Stimulated activated naive CD8-positive, alpha-beta T cell treated with anti-CD3 and anti-CD28 coated beads, Interleukin-15, Interleukin-2, amounts not matched to agents 100 ng/mL and 50 ng/mL, for 24 hours (primary cell): ENCODE results near the gene GRAMD1B.
"Not testable (repeated sequence)": the region's sequence is repeated elsewhere in the genome, so short reads cannot be mapped to it uniquely, and the experiment has no call there.

Experiments used
- H3K27ac Mint-ChIP-seq: one replicate; pipeline ENCODE4 v1.8.0; 2021; ENCODE audit warnings: mild to moderate bottlenecking, mixed read lengths
- H3K27me3 Mint-ChIP-seq: one replicate; pipeline ENCODE4 v1.8.0; 2021; ENCODE audit warnings: mixed read lengths
- H3K36me3 Mint-ChIP-seq: one replicate; pipeline ENCODE4 v1.8.0; 2021; ENCODE audit warnings: low read depth, mixed read lengths
- H3K4me1 Mint-ChIP-seq: one replicate; pipeline ENCODE4 v1.8.0; 2021; ENCODE audit warnings: low read depth, mixed read lengths
- H3K4me3 Mint-ChIP-seq: one replicate; pipeline ENCODE4 v1.8.0; 2021; ENCODE audit warnings: mild to moderate bottlenecking, mixed read lengths
- H3K9me3 Mint-ChIP-seq: one replicate; pipeline ENCODE4 v1.8.0; 2021; ENCODE audit warnings: mixed read lengths

The GRAMD1B gene

DNA sequence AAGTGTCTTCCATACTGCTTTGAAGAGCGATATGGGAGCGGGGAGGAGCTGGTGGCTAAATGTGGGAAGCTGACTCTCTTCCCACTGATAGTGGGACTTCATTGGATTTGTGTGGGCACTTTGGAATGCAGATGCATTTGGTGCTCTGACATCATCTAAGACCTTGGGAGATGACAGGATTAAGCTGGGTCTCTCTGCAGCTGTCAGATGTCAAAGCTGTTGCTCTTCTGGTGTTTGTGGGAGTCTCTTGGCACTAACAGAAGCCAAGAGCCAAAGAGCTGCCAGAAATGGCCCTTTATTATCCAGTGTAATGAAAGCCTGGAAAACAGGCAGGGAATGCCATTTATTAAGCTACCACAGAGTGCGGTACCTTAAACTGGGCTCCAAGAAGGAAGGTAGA is 20.6 kb downstream of the GRAMD1B start:
- no peak overlapping the region for H3K4me3 Mint-ChIP-seq
- H3K27me3 Mint-ChIP-seq, result no peaks in the 10 kb centered on the region
- H3K4me1 Mint-ChIP-seq, result peaks cover 77% of the 10 kb centered on the region
- no peak overlapping the region for H3K27ac Mint-ChIP-seq
- no peaks in the 10 kb centered on the region for H3K9me3 Mint-ChIP-seq
- H3K36me3 Mint-ChIP-seq, result peaks cover 16% of the 10 kb centered on the region

DNA sequence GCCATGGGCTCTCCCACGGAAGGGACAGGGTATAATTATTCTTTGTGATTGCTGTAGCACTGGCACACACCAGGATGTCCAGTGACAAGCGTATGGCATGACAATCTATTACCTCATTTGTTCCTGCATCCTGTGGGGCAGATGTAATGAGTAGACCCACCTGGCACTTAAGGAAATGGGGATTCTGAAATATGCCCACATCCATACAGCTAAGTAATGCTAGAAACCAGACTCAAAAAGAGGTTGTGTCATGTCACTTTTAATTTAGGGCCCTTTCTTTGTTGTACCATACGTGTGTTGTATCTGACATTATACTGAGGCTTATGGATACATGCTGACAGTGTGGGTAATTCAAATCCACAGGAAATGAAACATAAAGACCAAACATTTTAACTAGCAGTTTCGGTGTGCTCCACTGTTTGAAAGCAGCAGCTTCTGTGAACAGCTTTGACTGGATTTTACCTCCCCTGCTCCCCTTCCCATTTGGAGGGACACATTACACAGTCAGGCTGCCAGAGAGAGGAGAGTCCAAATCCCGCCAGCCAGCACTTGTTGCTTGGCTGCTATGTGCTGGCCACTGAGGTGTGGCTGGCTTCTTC is 21.2 kb downstream of the GRAMD1B start:
- no peaks in the 10 kb centered on the region for H3K27me3 Mint-ChIP-seq
- peak overlapping the region; percentile 68 for H3K27ac Mint-ChIP-seq
- peak overlapping the region; percentile 36 for H3K4me3 Mint-ChIP-seq
- peaks cover 80% of the 10 kb centered on the region for H3K4me1 Mint-ChIP-seq
- peaks cover 17% of the 10 kb centered on the region for H3K36me3 Mint-ChIP-seq
- H3K9me3 Mint-ChIP-seq, result no peaks in the 10 kb centered on the region

DNA sequence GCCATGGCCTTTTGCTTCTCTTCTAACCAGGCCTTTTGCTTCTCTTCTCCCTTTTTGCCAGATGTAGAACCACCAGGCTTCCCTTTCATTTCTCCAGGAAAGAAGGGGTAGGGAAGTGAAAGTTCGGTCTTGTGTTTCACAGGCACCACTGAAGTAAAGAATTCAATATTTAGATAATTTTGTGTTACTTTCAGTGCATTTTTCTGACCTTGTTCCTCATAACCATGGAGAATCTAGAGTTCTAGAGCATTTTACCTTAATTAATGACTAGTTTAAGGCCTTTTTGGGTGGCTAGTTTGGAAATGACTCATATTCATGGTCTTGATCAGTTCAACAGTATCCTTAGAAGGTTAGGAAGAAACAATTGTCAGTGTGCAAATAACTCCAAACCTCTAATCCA is 22.7 kb downstream of the GRAMD1B start:
- H3K27ac Mint-ChIP-seq, result peak overlapping the region; percentile 55
- H3K36me3 Mint-ChIP-seq, result peaks cover 19% of the 10 kb centered on the region
- no peak overlapping the region for H3K4me3 Mint-ChIP-seq
- no peaks in the 10 kb centered on the region for H3K9me3 Mint-ChIP-seq
- peaks cover 82% of the 10 kb centered on the region for H3K4me1 Mint-ChIP-seq
- H3K27me3 Mint-ChIP-seq, result no peaks in the 10 kb centered on the region

DNA sequence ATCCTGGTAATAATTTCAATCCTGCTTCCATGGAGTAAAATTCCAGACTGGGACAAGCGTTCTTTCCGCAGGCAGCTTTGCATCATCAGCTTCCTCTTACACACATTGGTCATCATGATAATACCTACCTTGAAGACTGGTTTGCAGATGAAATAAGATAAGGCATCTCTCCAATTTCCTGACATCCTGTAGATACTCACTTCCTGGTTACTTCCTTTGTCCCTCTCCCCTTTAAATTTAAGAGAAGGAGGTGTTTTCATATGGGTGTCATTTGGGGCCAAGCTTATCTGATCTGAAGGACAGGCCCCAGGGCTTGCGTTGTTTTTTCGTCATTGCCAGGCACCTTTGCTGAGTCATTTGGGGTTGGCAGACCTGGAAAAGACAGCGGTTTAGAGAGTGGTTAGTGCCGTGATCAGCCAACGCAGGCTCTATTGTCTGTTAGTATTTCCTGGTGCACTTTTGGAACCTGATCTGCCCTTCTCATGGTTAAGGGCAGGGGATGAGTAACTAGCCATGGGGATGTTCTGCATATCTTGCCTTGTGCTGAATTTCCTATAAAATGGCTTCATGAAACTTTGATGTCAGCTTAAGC is 24.1 kb downstream of the GRAMD1B start:
- peak overlapping the region; percentile 84 for H3K4me3 Mint-ChIP-seq
- no peaks in the 10 kb centered on the region for H3K9me3 Mint-ChIP-seq
- no peaks in the 10 kb centered on the region for H3K27me3 Mint-ChIP-seq
- H3K36me3 Mint-ChIP-seq, result peaks cover 31% of the 10 kb centered on the region
- H3K4me1 Mint-ChIP-seq, result peaks cover 80% of the 10 kb centered on the region
- H3K27ac Mint-ChIP-seq, result peak overlapping the region; percentile 98

DNA sequence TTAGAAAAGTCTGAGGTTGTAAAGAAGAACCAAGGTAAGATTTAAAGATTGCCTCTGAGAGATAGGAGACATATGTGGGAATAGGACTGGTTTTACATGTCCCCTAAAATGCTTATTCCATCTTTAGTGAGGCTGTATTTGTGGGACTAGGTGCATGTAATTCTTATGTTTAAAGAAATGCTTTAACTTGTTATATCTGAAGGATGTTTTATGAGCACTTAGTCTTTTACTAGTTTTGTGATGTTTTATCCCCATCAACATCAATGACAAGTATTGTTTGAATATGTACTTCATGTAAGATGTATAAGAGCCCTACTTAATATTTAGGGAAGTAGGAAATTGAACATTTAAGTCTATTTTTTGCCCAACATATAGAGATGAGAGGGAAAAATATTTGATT is 24.7 kb downstream of the GRAMD1B start:
- Mint-ChIP-seq H3K9me3 (no peaks in the 10 kb centered on the region), H3K4me1 (peaks cover 80% of the 10 kb centered on the region)

DNA sequence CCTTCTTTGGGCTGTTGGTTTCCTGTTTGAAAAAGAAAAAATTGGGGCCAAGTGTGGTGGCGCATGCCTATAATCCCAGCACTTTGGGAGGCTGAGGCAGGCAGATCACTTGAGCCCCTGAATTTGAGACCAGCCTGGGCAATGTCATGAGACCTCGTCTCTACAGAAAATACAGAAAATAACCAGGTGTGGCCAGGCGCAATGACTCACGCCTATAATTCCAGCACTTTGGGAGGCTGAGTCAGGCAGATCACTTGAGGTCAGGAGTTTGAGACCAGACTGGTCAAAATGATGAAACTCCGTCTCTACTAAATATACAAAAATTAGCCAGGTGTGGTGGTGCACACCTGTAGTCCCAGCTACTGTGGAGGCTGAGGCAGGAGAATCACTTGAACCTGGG is 26.4 kb downstream of the GRAMD1B start:
- H3K4me1 Mint-ChIP-seq, result peaks cover 65% of the 10 kb centered on the region
- H3K36me3 Mint-ChIP-seq, result peaks cover 31% of the 10 kb centered on the region
- H3K4me3 Mint-ChIP-seq, result peak overlapping the region; percentile 77

More for the DNA sequence above, 24.7 kb downstream of the GRAMD1B start:
- peak overlapping the region; percentile 98 for H3K27ac Mint-ChIP-seq
- H3K27me3 Mint-ChIP-seq, result no peaks in the 10 kb centered on the region
- H3K36me3 Mint-ChIP-seq, result peaks cover 31% of the 10 kb centered on the region
- H3K4me3 Mint-ChIP-seq, result peak overlapping the region; percentile 84

DNA sequence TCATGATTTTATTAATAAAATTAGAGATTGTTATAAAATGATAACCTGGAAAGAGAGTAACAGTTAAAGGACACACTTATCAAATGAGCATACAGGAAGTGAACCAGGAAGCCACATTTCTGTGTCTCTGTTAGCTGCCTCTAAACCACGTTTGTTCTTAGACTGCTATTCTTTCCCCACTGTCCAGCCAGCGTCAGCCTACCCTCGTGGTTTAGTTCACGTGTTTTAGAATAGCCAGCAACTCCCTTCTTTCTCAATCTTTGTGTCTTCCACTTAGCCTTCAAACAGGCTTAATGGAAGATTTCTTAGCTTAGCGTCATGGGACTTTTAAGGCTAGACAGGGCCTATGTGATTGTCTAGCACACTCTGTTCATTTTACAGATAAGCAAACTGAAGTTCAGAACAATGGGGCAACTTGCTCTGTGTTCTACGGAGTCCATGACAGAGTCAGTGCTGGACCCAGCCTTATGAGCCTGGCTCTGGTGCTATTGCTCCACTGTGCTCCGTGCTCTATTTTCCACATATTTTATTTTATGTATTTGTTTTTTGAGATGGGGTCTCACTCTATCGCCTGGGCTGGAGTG is 27.2 kb downstream of the GRAMD1B start:
- H3K36me3 Mint-ChIP-seq, result peaks cover 31% of the 10 kb centered on the region
- peak overlapping the region; percentile 84 for H3K27ac Mint-ChIP-seq
- no peaks in the 10 kb centered on the region for H3K27me3 Mint-ChIP-seq
- no peaks in the 10 kb centered on the region for H3K9me3 Mint-ChIP-seq
- H3K4me3 Mint-ChIP-seq, result peak overlapping the region; percentile 77
- H3K4me1 Mint-ChIP-seq, result peaks cover 57% of the 10 kb centered on the region

More for the DNA sequence above, 26.4 kb downstream of the GRAMD1B start:
- not testable (repeated sequence) for H3K9me3 Mint-ChIP-seq, H3K27me3 Mint-ChIP-seq
- peak overlapping the region; percentile 84 for H3K27ac Mint-ChIP-seq

DNA sequence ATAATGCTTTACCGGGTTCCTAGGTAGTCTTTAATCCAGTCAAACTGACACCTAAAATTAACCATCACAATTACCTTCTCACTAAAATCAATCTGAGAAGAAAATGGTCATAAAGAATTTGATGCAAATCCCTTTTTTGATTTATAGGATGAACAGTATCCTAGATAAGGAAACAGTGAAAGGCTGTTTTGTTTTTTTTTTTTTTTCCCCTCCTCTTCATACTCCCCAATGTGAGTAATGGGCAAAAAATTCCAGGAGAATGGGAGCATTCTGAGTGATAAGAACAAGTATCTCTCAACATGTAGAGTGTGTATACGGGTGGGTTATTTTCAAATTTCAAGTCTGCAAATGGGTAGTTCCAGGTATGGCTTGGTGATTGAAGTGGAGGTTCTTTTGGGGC is 28.4 kb downstream of the GRAMD1B start:
- Mint-ChIP-seq H3K36me3 (peaks cover 31% of the 10 kb centered on the region), H3K27me3 (no peaks in the 10 kb centered on the region), H3K27ac (no peak overlapping the region), H3K4me1 (peaks cover 46% of the 10 kb centered on the region), H3K4me3 (no peak overlapping the region), H3K9me3 (no peaks in the 10 kb centered on the region)

DNA sequence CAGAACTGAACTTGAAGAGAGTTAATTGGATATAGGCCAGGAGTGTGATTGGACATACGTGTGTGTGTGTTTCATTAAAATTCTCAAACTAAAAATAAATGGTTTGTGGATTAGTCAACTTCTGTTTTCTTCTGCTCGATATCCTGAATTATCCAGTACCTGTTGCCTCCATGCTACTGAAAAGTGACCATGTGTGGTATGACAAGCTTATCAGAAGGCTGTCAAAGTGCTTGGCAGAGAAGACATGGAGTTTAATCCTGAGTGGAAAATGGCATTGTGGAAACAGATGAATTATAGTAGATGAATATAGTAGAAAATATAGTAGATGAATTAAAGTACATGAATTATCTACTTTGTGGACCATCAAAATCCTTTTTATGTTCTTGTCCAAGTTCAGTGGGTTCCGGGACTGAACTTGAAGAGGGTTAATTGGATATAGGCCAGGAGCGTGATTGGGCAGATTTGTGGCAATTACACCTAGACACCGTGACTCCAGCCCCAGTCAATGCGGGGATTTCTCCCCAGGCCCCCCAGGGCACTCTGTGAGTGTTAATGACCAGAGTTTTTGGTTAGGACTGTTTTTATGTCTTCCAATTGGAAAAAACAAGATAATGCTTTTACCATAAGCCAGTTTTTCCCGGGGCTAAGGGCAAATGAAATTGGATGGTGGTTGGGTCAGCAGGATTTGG is 30.1 kb downstream of the GRAMD1B start:
- Mint-ChIP-seq H3K27me3 (no peaks in the 10 kb centered on the region), H3K36me3 (peaks cover 17% of the 10 kb centered on the region), H3K4me1 (peaks cover 30% of the 10 kb centered on the region), H3K27ac (no peak overlapping the region), H3K4me3 (no peak overlapping the region), H3K9me3 (no peaks in the 10 kb centered on the region)

DNA sequence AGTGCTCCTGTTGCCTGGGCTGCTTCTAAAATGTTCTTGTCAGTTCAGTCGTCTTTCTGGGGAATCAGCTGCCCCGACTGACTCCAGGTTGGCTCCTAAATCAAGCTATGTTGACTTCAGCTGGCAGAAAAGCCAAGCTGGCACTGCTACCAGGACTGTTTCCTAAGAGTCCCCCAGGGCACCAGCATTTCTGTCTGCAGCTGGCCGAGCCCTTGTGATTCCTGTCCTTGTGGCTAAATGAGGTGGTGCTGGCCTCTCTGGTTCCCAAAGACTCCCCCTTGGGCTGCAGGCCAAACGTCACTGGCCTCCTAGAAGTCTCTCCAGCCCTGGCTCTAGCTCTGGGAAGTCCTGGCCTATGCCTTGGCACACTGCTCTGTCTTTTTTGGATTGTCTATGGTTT is 31.1 kb downstream of the GRAMD1B start:
- no peaks in the 10 kb centered on the region for H3K27me3 Mint-ChIP-seq
- no peak overlapping the region for H3K4me3 Mint-ChIP-seq
- peaks cover 25% of the 10 kb centered on the region for H3K4me1 Mint-ChIP-seq
- peaks cover 13% of the 10 kb centered on the region for H3K36me3 Mint-ChIP-seq
- H3K27ac Mint-ChIP-seq, result no peak overlapping the region
- H3K9me3 Mint-ChIP-seq, result no peaks in the 10 kb centered on the region

DNA sequence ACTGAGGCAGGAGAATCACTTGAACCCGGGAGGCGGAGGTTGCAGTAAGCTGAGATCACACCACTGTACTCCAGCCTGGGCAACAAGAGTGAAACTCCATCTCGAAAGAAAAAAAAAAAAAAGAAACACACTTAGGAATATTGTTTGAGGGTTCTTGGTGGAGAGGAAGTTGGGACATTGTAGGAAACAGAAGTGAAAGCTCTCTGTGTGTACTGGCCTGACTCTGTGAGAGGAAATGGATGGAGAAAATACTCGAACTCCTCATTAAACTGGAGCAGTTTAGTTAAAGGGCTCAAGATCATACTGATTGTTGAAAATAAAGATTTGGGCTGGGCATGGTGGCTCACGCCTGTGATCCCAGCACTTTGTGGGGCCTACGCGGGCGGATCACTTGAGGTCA is 35.6 kb downstream of the GRAMD1B start:
- H3K36me3 Mint-ChIP-seq, H3K27me3 Mint-ChIP-seq, H3K4me3 Mint-ChIP-seq, H3K27ac Mint-ChIP-seq, H3K9me3 Mint-ChIP-seq: not testable (repeated sequence)
- H3K4me1 Mint-ChIP-seq, result peaks cover 12% of the 10 kb centered on the region

DNA sequence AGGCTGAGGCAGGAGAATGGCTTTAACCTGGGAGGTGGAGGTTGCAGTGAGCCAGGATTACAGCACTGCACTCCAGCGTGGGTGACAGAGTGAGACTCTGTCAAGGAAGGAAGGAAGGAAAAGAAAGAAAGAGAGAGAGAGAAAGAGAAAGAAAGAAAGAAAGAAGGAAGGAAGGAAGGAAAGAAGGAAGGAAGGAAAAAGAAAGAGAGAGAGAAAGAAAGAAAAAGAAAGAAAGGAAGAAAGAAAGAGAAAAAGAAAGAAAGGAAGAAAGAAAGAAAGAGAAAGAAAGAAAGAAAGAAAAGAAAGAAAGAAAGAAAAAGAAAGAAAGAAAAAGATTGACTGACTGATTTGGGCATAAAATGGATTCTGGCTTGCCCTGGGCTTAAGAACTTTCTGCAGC is 36.1 kb downstream of the GRAMD1B start:
- Mint-ChIP-seq H3K4me1 (peaks cover 12% of the 10 kb centered on the region), H3K27ac (peak overlapping the region; percentile 64)

DNA sequence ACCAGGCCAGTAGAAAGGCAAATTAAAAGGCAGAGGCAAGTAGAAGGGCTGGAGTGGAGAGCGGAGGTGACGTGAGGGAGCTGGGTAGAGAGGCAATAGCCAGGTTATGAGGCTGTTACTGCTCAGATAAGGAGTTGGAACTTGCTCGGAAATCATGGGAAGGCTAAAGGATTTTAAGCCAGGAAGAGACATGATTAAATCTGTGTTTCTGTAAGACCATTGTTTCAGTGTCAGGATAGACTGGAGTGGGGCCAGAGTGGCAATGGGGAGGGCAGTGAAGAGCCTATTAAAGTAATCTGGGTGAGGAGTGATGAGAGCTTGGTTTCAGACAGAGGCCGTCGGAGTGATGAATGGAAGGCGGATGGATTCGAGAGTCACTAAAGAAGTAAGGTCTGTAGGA is 39.0 kb downstream of the GRAMD1B start:
- Mint-ChIP-seq H3K27ac (peak overlapping the region; percentile 21), H3K27me3 (no peaks in the 10 kb centered on the region), H3K36me3 (no peaks in the 10 kb centered on the region), H3K4me1 (peaks cover 12% of the 10 kb centered on the region), H3K4me3 (no peak overlapping the region), H3K9me3 (no peaks in the 10 kb centered on the region)

More for the DNA sequence above, 36.1 kb downstream of the GRAMD1B start:
- H3K4me3 Mint-ChIP-seq, H3K9me3 Mint-ChIP-seq, H3K27me3 Mint-ChIP-seq, H3K36me3 Mint-ChIP-seq: not testable (repeated sequence)

DNA sequence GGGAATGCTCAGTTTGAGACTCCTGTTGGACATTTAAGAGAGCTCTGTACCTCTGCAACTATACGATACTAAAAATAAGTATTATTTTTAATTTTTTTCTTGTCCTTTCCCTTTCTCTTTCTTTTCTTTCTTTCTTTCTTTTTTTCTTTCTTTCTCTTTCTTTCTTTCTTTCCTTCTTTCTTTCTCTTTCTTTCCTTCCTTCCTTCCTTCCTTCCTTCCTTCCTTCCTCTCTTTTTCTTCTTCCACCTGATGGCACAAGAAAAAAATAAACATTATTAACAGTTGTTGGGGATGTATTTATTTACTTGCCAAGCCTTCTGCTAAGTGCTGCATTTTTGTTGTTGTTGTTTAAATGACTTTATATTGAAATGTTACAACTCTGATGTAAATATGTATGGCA is 39.5 kb downstream of the GRAMD1B start:
- H3K27me3 Mint-ChIP-seq, result no peaks in the 10 kb centered on the region
- H3K36me3 Mint-ChIP-seq, result no peaks in the 10 kb centered on the region
- no peak overlapping the region for H3K27ac Mint-ChIP-seq
- no peak overlapping the region for H3K4me3 Mint-ChIP-seq
- peaks cover 12% of the 10 kb centered on the region for H3K4me1 Mint-ChIP-seq
- no peaks in the 10 kb centered on the region for H3K9me3 Mint-ChIP-seq

DNA sequence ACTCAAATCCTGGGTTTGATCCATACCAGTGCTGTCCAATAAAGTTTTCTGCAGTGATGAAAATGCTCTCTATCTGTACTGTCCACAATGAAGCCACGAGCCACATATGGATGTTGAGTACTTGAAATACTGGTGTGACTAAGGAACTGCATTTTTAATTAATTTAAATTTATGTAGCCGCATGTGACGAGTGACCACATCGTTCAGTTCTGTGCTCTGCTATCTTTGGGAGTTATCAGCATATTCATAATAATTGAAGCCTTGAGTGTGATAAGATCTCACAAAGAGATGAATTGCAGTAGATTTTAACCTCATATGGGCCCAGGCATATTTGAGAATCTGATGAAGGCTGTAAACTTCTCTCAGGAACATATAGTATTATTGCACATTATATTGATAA is 40.8 kb downstream of the GRAMD1B start:
- H3K27me3 Mint-ChIP-seq, result no peaks in the 10 kb centered on the region
- H3K27ac Mint-ChIP-seq, result no peak overlapping the region
- no peaks in the 10 kb centered on the region for H3K9me3 Mint-ChIP-seq
- no peak overlapping the region for H3K4me3 Mint-ChIP-seq
- H3K36me3 Mint-ChIP-seq, result no peaks in the 10 kb centered on the region
- peaks cover 8% of the 10 kb centered on the region for H3K4me1 Mint-ChIP-seq
